ENCODE data around the gene PDE6G. TPM values are rescaled to one million over a fixed set of nuclear protein-coding genes. Genes with fewer than 3 reads are reported as not detected.

The PDE6G gene
- total RNA-seq = not detected

DNA sequence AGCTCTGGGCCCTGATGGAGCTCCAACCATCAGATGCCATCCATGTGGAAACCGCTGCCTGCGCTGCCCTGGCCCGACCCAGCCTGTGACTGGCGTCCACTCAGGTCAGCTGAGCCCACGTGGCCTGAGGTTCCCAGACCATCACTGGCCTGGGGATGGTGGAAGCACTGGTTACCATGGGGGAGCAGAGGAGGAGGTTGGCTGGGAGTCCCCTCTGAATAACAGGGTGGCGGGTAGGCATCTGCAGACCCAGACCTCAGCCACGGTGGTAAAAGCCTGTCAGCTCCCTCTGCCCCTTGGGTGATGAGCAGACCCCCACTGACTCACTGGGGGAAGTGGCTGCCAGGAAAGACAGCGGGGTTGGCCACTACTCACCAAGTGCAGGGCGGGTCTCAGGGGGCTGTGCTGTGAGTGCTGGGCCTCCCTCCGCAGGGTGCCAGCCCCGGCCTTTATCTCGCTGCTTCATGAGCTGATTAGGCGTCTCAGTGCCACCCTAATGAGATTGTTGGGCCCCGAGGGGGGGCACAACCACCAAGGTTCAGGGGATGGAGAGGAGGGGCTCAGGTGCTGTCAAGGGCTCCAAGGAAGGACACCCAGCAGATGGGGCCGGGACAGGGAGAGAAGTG lies at the start of gene PDE6G:
Gene PDE6G (minus strand): TSS at position 425 of the 626 bp plus-strand sequence. CDS start 3,237 bp downstream, outside the sequence.
- ATAC-seq (no peak), DNase-seq (ENCODE audit: low spot score) (no peak)
- intact Hi-C loops (cut with DNase I) = no loop called here

DNA sequence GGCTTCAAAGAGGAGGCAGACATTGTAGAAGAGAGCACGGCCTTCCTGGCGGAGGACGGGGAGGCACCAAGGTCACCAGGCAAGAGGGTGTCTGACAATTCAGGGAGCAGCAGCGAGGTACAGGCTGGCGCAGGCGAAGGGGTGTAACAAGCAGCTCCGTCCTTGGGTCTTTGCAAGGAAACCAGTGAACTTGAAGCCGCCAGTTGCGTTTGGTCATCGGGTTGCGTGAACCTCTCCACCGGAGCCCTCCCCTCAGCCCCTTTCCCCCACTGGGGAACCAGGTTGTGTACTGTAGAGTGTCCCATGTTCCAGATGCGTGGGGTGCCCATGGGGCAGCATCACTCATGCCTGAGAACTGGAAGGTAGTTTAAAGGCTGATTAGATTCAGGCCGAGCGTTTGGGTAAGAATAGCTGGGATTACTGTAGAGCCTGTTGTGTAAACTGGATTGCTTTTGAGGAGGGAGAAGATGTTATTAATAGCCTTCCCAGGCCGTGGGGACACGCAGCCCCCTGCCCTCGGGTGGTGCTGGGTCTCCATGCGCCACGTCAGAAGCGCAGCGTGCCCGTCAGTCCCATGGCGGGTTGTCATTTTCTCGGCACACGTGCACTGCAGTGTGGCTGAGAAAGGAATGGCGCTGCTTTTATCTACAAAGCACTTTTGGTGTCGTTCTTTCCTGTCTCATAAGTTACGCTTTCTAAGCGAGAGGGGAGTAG lies 49.3 kb upstream of the PDE6G start:
- no peak for ATAC-seq
- DNase-seq (ENCODE audit: low spot score) = no peak
- intact Hi-C loops (cut with DNase I) = no loop called here

DNA sequence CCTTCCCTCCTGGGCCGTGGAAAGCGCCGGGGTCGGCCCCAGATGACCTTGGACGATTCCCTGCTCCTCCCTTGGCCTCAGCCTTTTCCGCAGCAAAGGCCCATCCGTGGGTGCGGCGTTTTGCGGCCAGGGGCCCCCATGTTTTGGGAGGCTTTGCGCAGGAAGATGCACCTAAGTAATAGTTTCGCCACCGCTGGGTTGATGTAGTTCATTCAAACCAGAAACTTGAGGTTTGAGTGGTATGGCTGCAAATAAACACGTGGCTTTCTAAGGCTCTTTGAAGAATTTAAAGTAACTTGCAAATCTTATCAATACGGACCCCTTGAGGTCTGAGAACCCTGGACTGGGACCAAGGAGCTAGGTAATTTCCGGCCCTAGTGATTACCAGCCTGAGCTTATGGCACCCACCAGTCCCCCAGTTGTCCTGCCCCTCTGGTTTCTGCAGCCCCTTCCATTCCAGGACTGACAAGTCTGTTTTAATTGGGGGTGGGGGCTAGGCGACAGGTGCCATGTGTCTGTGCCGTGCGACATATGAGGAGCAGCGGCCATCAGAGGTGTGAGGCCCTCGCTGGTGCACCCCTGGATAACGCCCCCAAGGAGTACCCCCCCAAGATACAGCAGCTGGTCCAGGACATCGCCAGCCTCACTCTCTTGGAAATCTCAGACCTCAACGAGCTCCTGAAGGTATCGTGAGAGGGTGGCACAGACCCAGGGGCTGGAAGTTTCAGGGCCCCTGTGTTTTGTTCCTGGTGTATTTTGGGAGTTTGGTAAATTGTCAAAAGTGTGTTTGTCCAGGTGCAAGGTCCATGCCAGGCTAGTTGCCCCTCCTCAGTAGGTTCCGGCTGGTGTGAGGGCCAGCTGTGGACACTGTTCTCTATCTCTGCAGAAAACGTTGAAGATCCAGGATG lies 47.7 kb upstream of the PDE6G start:
- intact Hi-C loops (cut with DNase I) = no loop called here
- no peak for ATAC-seq
- DNase-seq (ENCODE audit: low spot score) = no peak

DNA sequence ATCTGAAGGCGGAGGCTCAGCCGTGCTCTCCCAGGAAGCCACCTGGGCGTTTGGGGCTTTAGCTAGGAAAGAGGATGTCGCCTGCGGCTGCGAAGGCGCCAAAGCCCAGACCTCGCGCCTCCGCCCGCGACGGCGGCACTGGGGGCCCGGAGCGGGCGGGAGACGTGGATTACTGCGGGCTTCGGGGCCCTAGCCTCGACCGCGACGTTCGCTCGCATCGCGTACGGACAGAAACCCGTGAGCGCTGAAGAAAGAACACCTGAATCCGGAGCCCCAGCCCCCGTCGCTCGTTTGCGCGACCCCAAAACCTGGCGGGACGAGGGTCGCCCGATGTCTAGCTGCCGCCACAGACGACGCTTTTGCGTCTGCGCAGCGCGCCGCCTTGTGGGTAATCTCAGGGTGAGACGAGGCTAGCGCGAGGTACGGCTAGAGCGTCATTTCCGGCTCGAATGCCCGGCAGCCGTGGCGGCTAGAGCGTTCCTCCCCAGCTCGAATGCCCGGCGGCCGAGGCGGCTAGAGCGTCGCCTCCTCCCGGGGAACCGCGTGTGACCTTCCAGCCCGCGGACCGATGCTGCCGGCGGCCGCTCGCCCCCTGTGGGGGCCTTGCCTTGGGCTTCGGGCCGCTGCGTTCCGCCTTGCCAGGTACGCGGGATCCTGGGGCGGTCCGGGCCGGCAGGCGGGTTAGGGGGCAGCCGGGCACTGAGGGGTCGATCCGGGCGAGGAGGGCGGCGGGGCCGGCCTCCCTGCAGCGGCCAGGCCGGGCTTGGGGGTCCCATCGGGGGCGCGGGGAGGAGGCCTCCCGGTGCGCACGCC lies 46.8 kb upstream of the PDE6G start, which contains the start of gene MRPL12:
Gene MRPL12 (plus strand): TSS at position 434 of the 813 bp plus-strand sequence. CDS start 135 bp downstream, at position 569.
- ATAC-seq (peak; percentile 96), DNase-seq (ENCODE audit: low spot score) (peak; percentile 96)
- intact Hi-C loops (cut with DNase I) = no loop called here

DNA sequence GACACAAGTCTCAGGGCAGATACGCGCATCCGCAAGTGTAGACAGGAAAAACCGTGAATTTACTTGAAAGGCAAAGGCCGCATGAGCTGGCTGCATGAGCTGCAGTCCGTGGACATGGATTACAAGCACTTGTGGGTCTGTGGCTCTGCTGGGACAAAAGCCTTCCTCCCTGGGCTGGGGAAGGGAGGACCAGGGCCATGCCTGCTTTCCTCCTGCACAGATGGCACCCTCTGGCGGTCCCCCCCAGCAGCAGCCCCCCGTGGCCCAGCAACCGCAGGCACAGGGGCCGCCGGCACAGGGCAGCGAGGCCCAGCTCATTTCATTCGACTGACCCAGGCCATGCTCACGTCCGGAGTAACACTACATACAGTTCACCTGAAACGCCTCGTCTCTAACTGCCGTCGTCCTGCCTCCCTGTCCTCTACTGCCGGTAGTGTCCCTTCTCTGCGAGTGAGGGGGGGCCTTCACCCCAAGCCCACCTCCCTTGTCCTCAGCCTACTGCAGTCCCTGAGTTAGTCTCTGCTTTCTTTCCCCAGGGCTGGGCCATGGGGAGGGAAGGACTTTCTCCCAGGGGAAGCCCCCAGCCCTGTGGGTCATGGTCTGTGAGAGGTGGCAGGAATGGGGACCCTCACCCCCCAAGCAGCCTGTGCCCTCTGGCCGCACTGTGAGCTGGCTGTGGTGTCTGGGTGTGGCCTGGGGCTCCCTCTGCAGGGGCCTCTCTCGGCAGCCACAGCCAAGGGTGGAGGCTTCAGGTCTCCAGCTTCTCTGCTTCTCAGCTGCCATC lies 45.1 kb upstream of the PDE6G start:
- DNase-seq (ENCODE audit: low spot score) = no peak
- no peak for ATAC-seq
- intact Hi-C loops (cut with DNase I) = no loop called here

DNA sequence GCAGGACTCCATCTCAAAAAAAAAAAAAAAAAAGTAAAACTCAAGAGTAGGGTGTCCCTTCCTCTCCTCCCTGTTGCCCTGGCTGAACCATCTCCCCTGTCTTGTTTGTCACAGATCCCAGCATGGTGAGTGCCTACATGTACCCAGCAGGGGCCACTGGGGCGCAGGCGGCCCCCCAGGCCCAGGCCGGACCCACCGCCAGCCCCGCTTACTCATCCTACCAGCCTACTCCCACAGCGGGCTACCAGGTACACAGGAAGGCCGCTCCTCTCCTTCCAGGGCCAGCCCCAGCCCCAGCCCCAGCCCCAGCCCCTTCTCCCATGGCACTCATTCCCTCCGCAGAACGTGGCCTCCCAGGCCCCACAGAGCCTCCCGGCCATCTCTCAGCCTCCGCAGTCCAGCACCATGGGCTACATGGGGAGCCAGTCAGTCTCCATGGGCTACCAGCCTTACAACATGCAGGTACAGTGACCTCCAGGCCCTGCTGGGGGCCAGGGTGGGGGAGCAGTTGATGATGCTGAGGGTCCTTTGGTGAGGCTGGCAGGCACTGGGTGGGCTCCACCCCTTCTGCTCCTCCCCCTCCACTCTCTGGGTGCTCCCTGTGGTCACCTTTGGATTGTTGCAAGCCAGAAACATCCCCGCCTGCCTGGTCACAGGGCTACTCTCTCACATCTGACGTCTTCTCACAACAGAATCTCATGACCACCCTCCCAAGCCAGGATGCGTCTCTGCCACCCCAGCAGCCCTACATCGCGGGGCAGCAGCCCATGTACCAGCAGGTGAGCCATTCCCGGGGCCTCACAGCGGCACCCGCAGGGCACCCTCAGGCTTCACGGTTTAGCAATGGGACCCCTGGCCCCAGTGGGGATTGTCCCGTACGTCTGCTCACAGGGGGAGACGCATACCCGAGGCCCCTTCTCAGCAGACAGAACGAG lies 44.3 kb upstream of the PDE6G start:
- intact Hi-C loops (cut with DNase I) = no loop called here
- ATAC-seq = no peak
- DNase-seq (ENCODE audit: low spot score) = no peak

DNA sequence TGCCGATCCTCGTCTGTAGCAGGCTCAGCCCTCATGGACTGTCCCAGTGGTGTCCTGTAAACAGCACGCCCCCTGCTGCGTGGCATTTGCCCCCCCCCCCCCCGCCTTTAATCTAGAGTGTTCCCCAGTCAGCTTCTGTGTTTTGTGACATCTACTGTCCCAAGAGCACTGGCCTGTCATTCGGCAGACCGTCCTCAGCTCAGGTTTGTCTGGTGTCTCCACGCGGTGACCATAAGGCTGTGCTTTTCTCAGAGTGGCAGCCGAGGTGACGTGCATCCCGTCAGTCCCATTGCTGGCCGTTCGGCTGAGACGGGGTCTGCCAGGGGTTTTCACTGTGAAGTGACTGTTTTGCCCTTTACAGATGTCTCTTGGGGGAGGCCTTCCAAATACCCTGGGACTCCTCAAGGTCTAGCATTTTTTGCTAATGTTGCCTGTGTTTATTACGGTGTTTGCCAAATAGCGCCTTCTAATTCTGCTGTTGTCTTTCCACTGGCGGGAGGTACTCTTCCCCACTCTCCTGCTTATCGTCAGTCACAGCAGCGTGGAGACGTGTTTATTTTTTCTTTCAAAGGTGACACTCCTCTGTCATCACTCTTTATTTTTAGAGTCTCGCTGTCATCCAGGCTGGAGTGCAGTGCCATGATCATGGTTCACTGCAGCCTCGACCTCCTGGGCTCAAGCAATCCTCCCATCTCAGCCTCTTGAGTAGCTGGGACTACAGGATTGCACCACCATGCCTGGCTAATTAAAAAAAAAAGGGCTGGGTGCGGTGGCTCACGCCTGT lies 41.1 kb upstream of the PDE6G start:
- intact Hi-C loops (cut with DNase I) = no loop called here
- ATAC-seq (no peak), DNase-seq (ENCODE audit: low spot score) (no peak)

DNA sequence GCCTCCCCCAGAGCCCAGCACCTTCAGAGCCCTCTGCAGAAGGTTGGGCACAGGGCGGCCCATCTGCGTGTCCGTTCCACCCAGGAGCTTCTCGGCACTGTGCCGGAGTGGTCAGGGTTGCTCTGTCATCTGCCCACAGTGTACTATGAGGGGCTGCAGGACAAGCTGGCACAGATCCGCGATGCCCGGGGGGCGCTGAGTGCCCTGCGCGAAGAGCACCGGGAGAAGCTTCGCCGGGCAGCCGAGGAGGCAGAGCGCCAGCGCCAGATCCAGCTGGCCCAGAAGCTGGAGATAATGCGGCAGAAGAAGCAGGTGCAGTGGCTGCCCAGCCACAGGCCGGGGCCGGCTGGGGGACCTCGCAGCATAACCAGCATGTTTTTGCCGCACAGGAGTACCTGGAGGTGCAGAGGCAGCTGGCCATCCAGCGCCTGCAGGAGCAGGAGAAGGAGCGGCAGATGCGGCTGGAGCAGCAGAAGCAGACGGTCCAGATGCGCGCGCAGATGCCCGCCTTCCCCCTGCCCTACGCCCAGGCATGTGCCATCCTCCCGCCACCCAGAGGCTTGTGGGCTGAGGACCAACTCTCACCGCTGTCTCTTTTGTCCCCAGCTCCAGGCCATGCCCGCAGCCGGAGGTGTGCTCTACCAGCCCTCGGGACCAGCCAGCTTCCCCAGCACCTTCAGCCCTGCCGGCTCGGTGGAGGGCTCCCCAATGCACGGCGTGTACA lies 40.0 kb upstream of the PDE6G start:
- intact Hi-C loops (cut with DNase I) = no loop called here

DNA sequence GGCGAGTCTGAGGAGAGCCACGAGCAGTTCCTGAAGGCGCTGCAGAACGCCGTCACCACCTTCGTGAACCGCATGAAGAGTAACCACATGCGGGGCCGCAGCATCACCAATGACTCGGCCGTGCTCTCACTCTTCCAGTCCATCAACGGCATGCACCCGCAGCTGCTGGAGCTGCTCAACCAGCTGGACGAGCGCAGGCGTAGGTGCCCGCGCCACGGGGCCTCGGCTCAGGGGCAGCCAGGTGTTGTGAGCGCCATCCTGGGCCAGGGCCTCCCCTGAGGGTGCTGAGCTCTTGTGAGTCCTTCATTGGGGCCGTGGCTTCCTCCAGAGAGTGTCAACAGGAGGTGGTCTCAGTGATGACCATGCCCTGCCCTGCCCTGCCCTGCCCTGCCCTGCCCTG lies 39.5 kb upstream of the PDE6G start:
- DNase-seq (ENCODE audit: low spot score) = no peak
- ATAC-seq = no peak
- intact Hi-C loops (cut with DNase I) = no loop called here

More for the DNA sequence above, 40.0 kb upstream of the PDE6G start:
- no peak for ATAC-seq
- no peak for DNase-seq (ENCODE audit: low spot score)

DNA sequence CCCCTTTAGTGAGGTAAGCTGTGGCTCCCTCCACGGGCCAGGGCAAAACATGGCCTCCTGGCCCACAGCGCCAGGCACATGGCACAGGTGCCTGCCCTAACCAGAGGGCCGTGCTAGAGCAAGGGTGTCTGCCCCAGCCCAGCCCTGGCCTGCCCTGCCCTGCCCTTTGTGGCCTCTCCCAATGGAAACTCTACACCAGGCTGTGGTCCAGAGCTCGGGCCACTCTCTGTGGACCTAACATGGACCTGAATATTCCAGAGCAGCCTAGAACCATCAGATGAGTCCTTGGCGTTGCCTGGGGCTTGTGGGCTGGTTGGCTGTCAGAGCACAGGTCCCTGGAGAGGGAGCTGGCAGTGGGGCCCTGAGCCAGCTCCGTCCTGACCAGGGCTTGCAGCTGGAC lies 38.9 kb upstream of the PDE6G start:
- intact Hi-C loops (cut with DNase I) = no loop called here
- ATAC-seq (no peak), DNase-seq (ENCODE audit: low spot score) (no peak)

DNA sequence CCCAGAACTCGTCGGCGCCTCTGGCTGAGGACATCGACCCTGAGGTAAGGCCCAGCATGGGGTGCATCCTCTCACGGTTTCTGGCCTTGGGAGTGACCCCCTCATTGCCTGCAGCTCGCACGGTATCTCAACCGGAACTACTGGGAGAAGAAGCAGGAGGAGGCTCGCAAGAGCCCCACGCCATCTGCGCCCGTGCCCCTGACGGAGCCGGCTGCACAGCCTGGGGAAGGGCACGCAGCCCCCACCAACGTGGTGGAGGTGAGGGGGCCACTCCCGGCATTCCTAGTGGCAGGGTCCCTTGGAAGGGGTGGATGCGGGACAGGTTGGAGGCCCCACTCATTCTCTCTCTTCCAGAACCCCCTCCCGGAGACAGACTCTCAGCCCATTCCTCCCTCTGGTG lies 38.5 kb upstream of the PDE6G start:
- intact Hi-C loops (cut with DNase I) = no loop called here
- ATAC-seq = no peak

DNA sequence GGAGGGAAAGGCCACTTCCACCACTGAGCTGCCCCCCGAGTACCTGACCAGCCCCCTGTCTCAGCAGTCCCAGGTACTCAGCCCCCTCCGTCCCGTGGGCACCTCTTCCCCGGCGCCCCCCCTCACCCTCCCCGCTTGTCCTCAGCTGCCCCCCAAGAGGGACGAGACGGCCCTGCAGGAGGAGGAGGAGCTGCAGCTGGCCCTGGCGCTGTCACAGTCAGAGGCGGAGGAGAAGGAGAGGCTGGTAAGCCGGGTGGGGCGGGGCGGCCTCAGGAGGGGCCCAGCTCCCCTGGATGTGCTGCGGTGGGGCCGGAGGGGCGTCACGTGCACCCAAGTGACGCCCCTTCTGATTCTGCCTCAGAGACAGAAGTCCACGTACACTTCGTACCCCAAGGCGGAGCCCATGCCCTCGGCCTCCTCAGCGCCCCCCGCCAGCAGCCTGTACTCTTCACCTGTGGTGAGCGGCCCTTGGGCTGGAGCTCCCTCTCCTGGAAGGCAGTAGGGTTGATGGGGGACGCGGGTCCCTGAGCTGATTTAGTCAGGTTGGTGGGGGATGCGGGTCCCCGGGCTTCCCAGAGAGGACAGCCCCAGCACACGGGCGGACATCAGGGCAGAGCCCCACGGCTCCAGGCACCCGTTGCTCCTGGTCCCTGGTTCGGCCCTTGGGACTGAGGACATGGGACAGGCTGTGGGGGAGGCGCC lies 37.3 kb upstream of the PDE6G start:
- intact Hi-C loops (cut with DNase I) = no loop called here
- ATAC-seq (no peak), DNase-seq (ENCODE audit: low spot score) (no peak)

More for the DNA sequence above, 38.5 kb upstream of the PDE6G start:
- no peak for DNase-seq (ENCODE audit: low spot score)

DNA sequence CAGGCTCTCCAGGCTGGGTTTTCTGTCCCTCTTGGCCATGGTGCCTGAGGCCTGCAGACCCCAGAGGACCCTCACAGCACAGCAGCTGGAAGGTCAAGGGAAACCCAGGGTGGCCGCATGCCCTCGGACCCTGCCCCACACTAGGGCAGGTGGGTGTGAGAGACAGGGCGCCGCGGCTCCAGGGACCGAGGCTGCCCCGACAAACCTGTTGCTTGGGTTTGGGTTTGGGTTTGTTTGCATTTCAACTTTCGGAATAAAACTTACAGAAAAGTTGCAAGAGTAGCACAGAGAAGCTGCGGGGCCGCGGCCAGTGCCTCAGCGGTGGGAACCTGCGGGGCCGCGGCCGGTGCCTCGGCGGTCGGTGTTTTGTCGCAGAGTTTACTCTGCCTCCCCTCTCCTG lies 35.3 kb upstream of the PDE6G start:
- intact Hi-C loops (cut with DNase I) = no loop called here
- DNase-seq (ENCODE audit: low spot score) = no peak
- ATAC-seq = no peak

DNA sequence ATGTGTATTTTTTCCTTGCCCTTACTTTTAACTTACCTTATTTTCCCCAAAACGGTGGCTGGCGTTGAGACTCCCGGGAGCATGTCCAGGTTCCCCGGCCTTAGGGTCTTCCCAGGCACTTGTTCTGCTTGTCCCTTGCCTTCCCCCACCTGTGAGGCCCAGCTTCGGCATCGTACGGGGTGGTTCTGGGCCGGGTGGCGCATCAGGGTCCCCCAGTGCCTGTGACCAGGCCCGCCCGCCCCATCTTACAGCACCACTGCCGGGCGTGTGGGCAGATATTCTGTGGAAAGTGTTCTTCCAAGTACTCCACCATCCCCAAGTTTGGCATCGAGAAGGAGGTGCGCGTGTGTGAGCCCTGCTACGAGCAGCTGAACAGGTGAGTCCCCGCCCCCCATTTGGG lies 34.9 kb upstream of the PDE6G start:
- intact Hi-C loops (cut with DNase I) = no loop called here
- ATAC-seq = no peak
- DNase-seq (ENCODE audit: low spot score) = no peak

DNA sequence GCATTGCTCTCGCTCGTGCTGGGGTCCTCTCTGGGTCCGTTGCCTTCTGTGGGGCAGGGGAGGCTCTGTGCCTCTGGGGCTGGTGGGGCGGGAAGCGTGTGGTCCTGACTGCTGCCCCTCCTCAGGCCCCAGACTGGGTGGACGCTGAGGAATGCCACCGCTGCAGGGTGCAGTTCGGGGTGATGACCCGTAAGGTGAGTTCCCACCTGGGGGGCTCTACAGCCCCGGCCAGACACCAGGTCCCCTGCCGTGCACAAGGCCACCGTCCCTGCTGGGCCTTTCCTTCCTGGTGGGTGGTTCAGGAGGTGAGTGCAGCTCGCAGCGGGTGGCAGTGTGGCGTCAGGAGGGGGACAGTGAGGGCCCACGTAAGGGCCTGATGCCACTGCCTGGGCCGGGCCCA lies 34.2 kb upstream of the PDE6G start:
- intact Hi-C loops (cut with DNase I) = no loop called here

More for the DNA sequence above, 34.2 kb upstream of the PDE6G start:
- ATAC-seq (no peak), DNase-seq (ENCODE audit: low spot score) (no peak)

All from sciatic nerve (tissue), 2 donors.